ENCODE data around the gene ELOA. TPM values are rescaled to one million over a fixed set of nuclear protein-coding genes. Genes with fewer than 3 reads are reported as not detected.
A peak's percentile ranks its signal among the peaks of the same experiment; 100 is the strongest.
"Not testable (repeated sequence)": the region's sequence is repeated elsewhere in the genome, so short reads cannot be mapped to it uniquely, and the experiment has no call there.

Gene ELOA
- total RNA-seq, 1 experiment from 2014 or later = 31.3 TPM

DNA sequence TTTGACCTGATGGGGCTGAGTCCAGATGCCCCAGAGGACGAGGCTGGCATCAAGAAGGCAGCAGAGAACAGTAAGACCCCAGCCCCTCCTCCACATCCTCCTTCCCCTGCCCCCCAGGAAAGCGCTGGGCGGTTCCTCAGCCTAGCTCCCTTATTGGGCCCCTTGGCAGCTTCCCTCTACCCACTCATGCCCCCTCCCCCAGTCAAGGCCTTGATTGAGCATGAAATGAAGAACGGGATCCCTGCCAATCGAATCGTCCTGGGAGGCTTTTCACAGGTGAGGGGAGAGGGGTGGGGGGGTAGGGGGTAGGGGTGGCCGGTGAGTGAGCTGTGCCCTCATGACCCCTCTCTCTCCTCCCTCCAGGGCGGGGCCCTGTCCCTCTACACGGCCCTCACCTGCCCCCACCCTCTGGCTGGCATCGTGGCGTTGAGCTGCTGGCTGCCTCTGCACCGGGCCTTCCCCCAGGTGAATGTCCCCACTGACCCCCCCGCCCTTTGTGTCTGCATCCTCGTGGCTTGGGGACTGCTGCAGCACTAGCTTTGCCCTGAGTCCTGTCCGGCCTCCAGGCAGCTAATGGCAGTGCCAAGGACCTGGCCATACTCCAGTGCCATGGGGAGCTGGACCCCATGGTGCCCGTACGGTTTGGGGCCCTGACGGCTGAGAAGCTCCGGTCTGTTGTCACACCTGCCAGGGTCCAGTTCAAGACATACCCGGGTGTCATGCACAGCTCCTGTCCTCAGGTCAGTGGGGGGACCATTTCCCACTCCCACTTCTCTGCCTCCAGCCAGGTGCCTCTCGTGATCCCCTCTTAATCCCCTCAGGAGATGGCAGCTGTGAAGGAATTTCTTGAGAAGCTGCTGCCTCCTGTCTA is 50.8 kb downstream of the ELOA start:
- no peaks in the 10 kb centered on the region for H3K4me1 Mint-ChIP-seq (ENCODE audit: low read depth, unreplicated experiment)
- peaks cover 63% of the 10 kb centered on the region for H3K36me3 Mint-ChIP-seq (ENCODE audit: insufficient read depth, unreplicated experiment)
- Histone ChIP-seq H3K4me1 (peaks cover 12% of the 10 kb centered on the region), H3K27me3 (replicated peaks; ENCODE audit: control insufficient read depth, insufficient read depth, low read length) (no peaks in the 10 kb centered on the region), H3K36me3 (ENCODE audit: control insufficient read depth, insufficient read depth, low read length) (no peaks in the 10 kb centered on the region; the same call in none of the 2 replicates), H3K4me3 (ENCODE audit: low read depth, low read length) (no peak overlapping the region), H3K9me3 (no peaks in the 10 kb centered on the region)
- POLR2A ChIA-PET = no interaction called here
- H3K9me3 Mint-ChIP-seq (ENCODE audit: unreplicated experiment) = no peaks in the 10 kb centered on the region
- DNase-seq = no peak
- no peaks in the 10 kb centered on the region for H3K27me3 Mint-ChIP-seq (ENCODE audit: insufficient read depth, unreplicated experiment)
- intact Hi-C loops (cut with micrococcal nuclease; ENCODE audit: unreplicated experiment) = no loop called here
- H3K27ac Mint-ChIP-seq (ENCODE audit: unreplicated experiment) = peak overlapping the region; percentile 59
- BruUV-seq (replicated peaks) = no TSS peak
- TF ChIP-seq, protein P1, sequence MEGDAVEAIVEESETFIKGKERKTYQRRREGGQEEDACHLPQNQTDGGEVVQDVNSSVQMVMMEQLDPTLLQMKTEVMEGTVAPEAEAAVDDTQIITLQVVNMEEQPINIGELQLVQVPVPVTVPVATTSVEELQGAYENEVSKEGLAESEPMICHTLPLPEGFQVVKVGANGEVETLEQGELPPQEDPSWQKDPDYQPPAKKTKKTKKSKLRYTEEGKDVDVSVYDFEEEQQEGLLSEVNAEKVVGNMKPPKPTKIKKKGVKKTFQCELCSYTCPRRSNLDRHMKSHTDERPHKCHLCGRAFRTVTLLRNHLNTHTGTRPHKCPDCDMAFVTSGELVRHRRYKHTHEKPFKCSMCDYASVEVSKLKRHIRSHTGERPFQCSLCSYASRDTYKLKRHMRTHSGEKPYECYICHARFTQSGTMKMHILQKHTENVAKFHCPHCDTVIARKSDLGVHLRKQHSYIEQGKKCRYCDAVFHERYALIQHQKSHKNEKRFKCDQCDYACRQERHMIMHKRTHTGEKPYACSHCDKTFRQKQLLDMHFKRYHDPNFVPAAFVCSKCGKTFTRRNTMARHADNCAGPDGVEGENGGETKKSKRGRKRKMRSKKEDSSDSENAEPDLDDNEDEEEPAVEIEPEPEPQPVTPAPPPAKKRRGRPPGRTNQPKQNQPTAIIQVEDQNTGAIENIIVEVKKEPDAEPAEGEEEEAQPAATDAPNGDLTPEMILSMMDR (IDR thresholded peaks at IDR 0.05; ENCODE audit: insufficient read depth in 1 of 2, low read depth in 1 of 2, low read length in 1 of 2, severe bottlenecking in 1 of 2, unreplicated experiment in 1 of 2) = no peak
- CTCF ChIA-PET = interaction anchor here (0.7 kb wide), 1 partner anchor 361 kb away, joined by 4 read pairs; no protein-coding TSS in a partner anchor
- H3K4me3 Mint-ChIP-seq (ENCODE audit: unreplicated experiment) = no peak overlapping the region

DNA sequence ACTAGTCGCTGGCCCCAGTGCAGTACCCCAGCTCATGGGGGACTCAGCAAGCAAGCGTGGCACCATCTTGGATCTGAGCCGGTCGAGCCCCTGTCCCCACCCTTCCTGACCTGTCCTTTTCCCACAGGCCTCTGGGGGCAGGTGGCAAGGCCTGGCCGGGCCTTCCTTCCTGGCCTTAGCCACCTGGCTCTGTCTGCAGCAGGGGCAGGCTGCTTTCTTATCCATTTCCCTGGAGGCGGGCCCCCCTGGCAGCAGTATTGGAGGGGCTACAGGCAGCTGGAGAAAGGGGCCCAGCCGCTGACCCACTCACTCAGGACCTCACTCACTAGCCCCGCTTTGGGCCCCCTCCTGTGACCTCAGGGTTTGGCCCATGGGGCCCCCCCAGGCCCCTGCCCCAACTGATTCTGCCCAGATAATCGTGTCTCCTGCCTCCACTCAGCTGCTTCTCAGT is 51.5 kb downstream of the ELOA start:
- H3K9me3 Mint-ChIP-seq (ENCODE audit: unreplicated experiment); DNase-seq; H3K4me3 ChIP-seq (ENCODE audit: low read depth, low read length); intact Hi-C loops (cut with micrococcal nuclease; ENCODE audit: unreplicated experiment); H3K27me3 ChIP-seq (replicated peaks; ENCODE audit: control insufficient read depth, insufficient read depth, low read length); H3K4me3 Mint-ChIP-seq (ENCODE audit: unreplicated experiment); H3K36me3 ChIP-seq (ENCODE audit: control insufficient read depth, insufficient read depth, low read length); H3K4me1 Mint-ChIP-seq (ENCODE audit: low read depth, unreplicated experiment); H3K27me3 Mint-ChIP-seq (ENCODE audit: insufficient read depth, unreplicated experiment); CTCF ChIA-PET; H3K9me3 ChIP-seq; POLR2A ChIA-PET: not testable (repeated sequence)
- TSS peak; percentile 34 for BruUV-seq (replicated peaks)
- Mint-ChIP-seq H3K27ac (ENCODE audit: unreplicated experiment) (peak overlapping the region; percentile 59), H3K36me3 (ENCODE audit: insufficient read depth, unreplicated experiment) (peaks cover 70% of the 10 kb centered on the region)
- H3K4me1 ChIP-seq = peaks cover 16% of the 10 kb centered on the region

DNA sequence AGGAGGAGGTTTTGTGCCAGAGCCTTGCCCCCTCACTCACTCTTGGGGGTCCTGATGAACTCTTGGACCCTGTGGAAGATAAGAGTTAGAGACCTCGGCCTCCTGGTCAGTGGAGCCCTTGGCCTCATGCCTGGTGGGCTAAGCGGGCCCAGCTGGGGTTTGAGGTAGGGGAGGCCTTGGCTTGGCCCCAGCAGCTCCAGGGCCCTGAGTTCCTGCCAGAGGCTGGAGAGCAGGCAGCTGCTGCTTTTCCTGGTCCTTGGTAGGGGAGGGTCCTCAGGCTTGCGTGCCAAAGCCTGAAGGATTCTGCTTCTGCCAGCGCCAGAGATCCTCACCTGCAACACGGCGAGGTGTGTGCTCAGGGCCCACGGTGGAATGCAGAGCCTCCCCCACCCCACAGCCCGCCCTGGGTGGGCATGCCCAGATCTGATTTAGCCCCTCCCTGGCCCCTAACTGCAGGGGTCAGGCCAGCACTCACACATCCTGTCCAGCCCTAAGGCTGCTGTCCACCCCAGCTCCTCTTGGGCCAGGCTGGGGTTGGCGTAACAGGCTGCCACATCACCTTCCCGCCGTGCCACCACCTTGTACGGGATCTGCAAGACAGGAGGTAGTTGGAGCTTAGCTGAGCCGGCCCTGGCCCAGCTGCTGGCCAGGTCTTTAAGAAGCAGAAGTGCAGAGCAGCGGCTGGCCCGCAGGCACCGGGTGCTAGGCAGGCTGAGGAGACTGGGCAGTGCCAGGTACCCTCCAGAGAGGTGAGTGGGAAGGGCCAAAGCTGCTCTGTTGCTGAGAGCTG is 52.6 kb downstream of the ELOA start:
- intact Hi-C loops (cut with micrococcal nuclease; ENCODE audit: unreplicated experiment) = no loop called here

More for the DNA sequence above, 52.6 kb downstream of the ELOA start:
- H3K36me3 ChIP-seq (ENCODE audit: control insufficient read depth, insufficient read depth, low read length) = no peaks in the 10 kb centered on the region; the same call in none of the 2 replicates
- H3K27ac Mint-ChIP-seq (ENCODE audit: unreplicated experiment) = no peak overlapping the region
- H3K27me3 Mint-ChIP-seq (ENCODE audit: insufficient read depth, unreplicated experiment) = no peaks in the 10 kb centered on the region
- H3K4me3 ChIP-seq (ENCODE audit: low read depth, low read length) = no peak overlapping the region
- CTCF ChIA-PET = interaction anchor here (0.7 kb wide), 1 partner anchor 12 kb away, joined by 3 read pairs; no protein-coding TSS in a partner anchor
- H3K36me3 Mint-ChIP-seq (ENCODE audit: insufficient read depth, unreplicated experiment) = peaks cover 76% of the 10 kb centered on the region
- H3K4me1 ChIP-seq = peaks cover 7% of the 10 kb centered on the region; the same call in 1 of the 2 replicates
- no peaks in the 10 kb centered on the region for H3K9me3 ChIP-seq
- DNase-seq = no peak
- no TSS peak for BruUV-seq (replicated peaks)
- H3K9me3 Mint-ChIP-seq (ENCODE audit: unreplicated experiment) = no peaks in the 10 kb centered on the region
- no peak overlapping the region for H3K4me3 Mint-ChIP-seq (ENCODE audit: unreplicated experiment)
- TF ChIP-seq, protein P1 (IDR thresholded peaks at IDR 0.05; ENCODE audit: insufficient read depth in 1 of 2, low read depth in 1 of 2, low read length in 1 of 2, severe bottlenecking in 1 of 2, unreplicated experiment in 1 of 2) = no peak
- H3K4me1 Mint-ChIP-seq (ENCODE audit: low read depth, unreplicated experiment) = no peaks in the 10 kb centered on the region
- H3K27me3 ChIP-seq (replicated peaks; ENCODE audit: control insufficient read depth, insufficient read depth, low read length) = no peaks in the 10 kb centered on the region
- POLR2A ChIA-PET = interaction anchor here (0.6 kb wide), 1 partner anchor 452 kb away, joined by 5 read pairs; the partner anchor contains the start of gene HNRNPR

Data from Caco-2 (cell line).